Measurements from ENCODE around the gene POC1B.

POC1B gene

DNA sequence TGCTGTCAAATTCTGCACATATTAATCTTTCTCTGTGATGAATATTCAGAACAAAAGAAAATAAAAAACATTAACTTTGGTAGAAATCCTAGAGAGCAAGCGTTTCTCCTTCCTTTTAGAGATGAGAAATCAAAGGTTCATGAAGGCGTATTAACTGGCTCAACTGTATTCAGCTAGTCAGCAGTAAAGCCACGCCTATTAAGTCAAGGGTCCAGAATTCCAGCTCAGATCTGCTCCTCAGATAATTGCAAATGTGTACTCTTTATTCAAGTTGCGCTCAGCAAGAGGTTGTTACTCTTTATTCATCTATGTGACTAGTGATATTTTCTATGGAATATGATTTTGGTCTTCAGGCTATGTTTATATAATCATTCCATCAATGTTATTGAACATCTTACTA is 13.1 kb upstream of the POC1B start:
- no peak for DNase-seq (ENCODE audit: low read depth)

DNA sequence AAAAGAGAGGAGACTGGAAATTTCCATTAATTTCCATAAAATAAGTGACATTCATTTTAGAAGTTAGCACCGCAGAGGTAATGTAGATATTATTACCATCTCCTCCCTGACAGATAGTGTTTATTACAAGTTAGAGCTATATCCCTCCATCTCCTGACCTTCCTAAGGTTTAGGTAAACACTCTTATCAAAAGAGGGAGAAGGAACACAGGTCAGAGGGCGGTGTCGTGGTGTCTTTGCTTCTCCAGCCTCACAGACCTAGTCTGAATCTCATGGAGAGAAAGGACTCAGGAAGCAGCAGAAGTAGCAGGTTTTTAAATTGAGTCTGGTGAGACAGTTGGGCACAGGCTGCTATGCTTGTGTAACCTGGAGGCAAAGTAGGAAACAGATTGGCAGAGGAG is 11.5 kb upstream of the POC1B start:
- DNase-seq (ENCODE audit: low read depth) = no peak

DNA sequence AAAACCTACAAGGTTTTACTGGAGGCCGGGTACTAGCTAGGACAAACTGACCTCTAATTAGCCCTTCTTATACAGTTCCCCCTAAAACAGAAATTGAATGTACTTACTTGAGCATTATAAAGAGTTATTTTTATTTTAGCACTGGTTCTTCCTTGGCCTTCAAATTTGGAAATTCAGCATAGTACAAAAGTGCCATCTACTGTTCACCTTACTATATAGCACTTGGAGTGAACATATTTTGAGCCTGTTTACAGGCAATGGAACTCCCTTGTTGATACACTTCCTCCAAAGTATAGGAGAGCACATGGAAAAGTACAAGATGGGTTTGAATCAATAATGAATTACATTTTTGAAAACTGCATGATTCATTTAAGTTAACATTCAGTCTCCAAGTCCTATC is 3.9 kb upstream of the POC1B start:
- DNase-seq (ENCODE audit: low read depth) = peak; percentile 41

DNA sequence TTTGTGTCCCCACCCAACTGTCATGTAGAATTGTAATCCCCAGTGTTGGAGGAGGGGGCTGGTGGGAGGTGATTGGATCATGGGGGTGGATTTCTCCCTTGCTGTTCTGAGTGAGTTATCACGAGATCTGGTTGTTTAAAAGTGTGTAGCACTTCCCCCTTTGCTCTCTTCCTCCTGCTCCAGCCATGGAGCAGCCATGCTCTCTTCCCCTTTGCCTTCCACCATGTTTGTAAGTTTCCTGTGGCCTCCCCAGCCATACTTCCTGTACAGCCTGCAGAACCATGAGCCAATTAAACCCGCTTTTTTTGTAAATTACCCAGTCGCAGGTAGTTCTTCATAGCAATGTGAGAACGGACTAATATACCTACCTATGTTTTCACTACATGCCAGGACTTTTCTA is 2.6 kb upstream of the POC1B start:
- DNase-seq (ENCODE audit: low read depth) = no peak

DNA sequence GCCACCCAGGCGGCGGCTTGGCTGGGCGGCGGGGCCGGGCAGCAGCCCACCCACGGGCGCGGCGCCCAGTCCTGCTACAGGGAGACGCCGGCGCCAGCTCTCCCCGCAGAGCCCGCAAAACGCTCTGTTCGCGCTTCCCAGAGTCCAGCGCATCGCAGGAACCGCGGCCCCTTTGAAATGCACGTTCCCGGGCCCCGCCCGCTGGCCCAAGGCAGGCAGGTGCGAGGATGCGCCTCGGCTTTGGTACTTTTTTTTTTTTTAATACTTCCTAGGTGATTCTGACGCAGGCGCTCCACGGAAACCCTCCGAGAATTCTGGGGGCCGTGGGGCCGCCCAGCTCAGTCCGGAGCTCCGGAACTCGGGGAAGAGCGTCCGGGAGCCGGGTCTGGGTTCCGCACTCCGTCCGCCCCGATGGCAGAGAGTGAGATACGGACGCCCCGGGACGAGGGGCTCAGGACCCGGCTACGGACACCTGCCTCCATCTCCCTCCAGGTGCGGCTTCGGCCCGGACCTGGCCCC is 483 bp downstream of the POC1B start:
- DNase-seq (ENCODE audit: low read depth) = no peak

DNA sequence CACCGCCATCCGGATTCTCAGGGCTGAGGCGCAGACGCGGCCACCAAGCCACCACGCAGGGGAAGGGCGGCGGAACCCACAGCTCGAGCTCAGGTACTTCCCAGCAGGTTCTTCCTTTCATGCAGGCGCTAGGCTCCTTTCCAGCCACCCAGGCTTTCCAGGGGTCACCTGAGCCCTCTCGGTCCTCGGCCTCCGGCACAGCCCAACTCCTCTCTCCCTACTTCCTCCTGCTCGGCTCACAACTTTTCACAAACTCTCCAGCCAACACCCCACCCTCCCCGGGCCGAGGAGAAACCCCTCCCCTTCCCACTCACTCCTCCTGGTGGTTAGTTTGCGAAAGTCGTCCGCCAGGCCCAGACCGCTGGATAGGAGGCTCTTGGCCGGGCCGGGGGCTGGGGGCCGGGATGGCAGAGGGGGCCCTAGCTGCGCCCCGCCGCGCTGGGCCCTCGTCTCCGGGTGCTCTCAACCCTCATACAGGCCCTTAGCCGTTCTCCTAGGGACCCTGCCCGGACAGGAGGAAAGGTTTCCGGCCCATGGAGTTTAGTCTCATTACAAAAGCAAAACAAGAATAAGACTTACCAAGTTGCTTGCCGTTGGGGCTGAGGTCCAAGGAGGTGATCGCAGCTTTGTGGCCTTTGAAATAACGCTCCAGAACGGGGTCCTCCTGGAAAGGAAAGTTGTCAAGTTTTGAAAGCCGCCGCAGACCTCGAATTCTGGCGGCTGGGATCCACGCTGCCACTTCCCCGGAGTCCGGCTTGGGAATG is 1.1 kb downstream of the POC1B start, which contains the start of gene GALNT4:
Gene GALNT4, minus strand, starts transcription at position 256 of the 764 bp plus-strand sequence. Its CDS starts 247 bp downstream, at position 9.
- peak; percentile 85 for DNase-seq (ENCODE audit: low read depth)

DNA sequence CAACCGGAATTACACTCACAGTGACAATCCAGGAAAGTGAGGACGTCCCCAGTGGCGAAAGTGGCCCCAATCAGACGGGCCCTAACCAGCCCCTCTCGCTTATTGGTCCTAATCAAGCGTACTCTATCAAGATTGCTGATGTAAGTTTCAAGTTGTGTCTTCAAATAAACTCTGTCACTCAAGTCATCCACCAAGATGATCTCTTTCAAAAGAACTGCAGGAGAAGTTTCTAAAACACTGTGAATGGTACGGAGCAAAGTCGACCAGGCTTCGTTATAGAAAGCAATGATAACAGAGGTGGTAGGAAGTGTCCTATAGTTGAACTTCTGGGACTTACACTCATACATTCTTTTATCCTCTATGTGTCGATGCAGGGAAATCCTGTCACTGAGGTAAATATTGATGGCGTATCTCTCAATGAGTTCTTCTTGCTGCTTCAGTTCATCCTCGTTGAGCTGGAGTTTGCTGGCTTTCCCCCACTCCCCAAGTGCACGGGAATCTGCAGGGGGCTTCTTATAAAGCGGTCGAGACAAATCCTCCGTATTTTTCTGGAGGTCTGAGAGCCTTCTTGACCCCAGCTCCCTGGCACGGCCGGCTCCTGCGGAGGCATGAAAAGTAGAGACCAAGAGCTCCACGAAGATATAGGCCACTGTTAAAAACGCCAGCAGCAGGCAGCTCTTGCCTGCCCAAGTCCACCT is 1.9 kb downstream of the POC1B start:
- DNase-seq (ENCODE audit: low read depth) = no peak

DNA sequence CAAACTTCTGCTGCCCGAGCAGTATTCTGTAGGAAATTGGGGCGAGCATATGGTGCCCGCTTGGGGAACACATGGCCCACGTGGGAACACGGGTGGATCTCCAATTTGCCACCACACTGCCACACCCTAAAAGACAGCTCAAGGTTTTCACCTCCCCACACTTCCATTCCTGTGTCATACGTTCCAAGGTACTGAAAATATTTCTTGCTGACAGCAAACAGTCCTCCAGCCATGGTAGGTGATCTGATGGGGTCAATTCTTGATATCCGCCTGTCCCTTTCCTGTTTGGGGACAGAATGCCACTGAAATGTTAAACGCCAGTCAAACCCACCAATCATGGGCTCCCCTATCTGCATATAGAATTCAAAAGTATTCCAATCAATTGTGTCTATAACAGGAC is 2.5 kb downstream of the POC1B start:
- no peak for DNase-seq (ENCODE audit: low read depth)

DNA sequence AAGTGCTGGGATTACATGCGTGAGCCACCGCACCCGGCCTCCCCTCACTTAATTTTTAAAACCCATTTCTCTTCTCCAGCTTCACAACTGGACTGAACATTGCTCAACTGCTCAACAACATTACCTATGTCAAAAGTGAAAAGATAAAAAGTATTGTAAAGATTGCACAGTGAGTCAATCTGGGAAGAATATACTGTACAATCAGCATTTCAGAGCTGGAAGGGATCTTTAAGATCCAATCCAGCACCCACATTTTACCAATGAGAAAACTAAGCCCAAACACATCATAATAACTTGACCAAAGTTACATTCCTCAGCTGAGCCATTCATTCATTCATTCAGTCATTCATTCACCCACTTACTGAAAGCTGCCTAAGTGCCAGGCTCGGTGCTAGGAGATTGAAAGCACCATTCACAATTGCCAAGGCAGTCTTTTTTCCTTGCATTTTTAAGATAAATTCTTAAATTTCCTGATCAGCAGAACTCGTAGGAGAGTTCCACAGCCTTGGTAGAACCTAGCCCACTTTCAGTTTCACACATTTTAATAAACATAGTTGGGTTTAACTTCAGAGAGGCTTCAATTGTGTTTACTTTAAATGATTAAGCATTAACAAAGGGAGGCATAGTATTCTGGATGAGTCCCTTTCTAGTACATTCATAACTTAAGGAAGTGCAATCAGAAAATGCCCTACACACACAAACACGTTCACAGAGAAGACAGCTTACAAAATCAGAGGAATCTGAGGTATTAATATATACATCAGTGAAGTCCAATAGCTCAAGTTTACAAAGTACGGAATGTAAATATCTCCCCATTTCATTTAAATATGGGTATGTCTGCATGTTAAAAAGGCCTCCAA is 4.3 kb downstream of the POC1B start:
- DNase-seq (ENCODE audit: low read depth) = no peak

DNA sequence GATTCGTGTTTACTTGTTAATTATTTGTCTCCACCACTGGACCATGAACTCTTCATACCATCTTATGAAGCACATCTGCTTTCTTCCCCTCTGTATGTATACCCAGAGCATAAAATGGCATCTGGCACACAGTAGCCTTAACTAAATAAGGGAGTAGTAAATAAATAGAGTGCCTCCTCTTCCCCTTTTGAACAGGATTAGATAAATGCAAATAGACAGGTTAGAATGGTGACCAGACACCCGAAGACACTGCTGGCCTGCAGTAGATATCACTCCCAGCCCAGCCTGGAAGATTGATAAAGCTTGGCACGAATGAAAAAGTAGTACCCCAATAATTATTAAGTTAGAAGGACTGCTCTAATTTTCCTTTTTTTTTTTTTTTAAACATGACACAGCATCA is 8.1 kb downstream of the POC1B start:
- no peak for DNase-seq (ENCODE audit: low read depth)

DNA sequence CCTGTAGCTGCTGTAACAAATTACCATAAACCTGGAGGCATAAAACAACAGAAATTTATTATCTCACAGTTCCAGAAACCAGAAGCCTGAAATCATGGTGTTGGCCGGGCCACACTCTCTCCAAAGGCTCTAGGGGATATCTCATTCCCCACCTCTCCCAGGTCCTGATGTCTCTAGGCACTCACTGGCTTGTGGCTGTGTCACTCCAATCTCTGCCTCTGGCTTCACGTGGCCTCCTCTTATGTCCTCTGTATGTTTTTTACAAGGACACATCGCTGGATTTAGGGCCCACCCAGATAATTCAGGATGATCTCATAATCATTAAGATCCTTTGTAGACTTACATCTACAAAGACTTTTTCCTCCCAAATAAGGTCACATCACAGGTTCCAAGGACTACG is 9.2 kb downstream of the POC1B start:
- no peak for DNase-seq (ENCODE audit: low read depth)

DNA sequence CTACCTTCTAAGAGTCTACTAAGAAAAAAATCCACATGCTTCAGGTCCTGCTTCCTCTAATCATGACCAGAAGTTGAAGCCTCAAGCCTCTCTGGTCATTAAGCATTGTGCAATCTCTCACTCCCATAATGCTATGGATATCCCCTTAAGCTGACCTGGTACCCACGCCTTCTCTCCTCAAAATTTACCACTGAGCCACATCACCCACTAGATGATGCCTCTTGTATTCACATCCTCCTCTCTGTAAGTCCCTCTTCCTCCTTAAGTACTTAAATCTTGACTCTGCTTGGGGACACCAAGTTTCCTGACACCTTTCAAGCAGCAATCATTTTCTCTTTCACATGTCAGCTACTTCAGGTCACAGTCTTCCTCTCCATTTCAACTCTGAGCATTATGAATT is 11.1 kb downstream of the POC1B start:
- DNase-seq (ENCODE audit: low read depth) = no peak

DNA sequence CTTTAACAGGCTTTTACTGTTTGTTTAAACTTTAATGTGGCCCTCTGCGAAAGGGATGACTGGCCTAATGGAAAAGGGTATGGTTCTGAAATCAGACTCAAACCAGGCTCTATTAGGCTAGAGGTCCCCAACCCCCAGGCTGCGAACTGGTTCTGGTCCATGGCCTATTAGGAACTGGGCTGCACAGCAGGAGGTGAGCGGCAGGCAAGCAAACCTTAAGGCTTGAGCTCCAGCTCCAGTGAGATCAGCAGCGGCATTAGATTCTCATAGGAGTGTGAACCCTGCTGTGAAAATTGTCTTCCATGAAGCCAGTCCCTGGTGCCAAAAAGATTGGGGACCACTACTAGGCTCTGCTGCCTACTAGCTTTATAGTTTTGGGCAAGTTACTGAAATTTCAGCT is 12.3 kb downstream of the POC1B start:
- DNase-seq (ENCODE audit: low read depth) = no peak

DNA sequence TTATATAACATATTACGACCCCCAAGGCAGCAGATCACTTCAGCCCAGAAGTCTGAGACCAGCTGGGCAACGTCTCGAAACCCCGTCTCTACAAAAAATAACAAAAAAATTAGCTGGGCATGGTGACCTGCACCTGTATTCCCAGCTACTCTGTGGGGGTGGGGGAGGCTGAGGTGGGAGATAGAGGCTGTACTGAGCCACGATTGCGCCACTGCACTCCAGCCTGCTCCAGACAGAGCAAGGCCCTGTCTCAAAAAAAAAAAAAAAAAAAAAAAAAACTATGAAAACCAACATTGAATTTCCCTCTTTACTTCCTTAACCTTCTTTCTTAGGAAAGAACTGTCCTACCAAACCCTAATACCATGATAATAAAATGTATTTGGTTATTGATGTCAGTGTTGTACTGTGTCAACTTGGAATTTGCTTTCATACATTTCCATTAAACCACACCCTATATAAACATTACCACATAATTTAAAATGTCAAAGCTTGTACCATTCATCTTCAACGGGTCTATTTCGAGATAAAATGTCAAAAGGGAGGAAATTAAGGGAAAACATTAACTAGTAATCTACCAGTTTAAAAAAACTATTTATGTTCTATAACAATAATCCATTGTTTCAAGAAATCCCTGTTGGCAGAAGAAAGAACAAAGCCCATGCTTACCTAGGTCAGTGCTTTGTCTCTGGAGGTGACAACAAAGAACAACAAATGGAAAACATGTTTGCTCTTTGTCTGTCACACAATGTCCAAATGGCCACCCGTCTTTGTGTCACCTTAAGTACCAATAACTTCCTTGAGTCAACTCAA is 18.6 kb downstream of the POC1B start:
- DNase-seq (ENCODE audit: low read depth) = no peak

DNA sequence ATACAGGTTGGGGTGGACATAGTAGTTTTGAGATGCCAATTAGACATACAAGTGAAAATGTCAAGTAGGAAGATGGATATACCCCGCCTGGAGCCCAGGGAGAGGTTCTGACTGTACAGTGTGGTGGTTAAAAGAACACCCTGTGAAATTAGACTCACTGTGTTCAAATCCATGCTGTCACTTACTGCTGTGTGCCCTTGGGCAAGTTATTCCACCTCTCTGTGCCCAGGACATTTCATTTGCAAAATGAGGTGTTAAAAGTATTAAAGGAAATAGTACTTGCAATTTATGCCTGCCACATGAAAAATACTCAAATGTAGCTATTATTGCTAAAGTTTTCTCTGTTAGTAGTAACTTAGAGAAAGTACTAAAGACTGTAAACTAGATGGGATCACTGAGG is 19.8 kb downstream of the POC1B start:
- no peak for DNase-seq (ENCODE audit: low read depth)

DNA sequence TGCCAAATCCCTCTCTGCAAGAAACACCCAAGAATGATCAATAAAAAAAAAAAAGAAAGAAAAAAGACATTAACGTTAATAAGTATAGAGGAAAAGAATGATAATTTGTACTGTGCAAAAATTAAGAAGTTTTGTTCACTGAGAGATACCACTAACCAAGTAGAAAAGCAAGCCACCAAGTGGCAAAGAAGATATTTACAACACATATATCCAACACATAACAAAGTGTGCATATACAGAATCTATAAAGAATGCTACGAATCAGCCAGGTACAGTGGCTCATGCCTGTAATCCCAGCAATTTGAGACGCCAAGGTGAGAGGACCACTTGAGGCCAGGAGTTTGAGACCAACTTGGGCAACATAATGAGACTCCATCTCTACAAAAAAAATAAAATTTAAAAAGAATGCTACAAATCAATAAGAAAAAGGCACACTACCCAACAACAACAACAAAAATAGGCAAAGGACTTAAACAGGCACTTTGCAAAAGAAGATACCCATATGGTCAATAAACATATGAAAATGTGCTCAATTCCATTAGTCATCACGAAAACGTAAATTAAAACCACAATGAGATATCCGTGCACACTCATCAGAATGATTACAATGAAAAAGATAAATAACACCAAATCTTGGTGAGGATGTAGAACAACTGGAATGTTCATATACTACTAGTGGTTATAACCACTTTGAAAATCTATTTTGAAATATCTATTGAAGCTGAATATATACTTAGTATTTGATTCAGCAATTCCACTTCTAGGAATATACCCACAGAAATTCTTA is 21.1 kb downstream of the POC1B start:
- no peak for DNase-seq (ENCODE audit: low read depth)

DNA sequence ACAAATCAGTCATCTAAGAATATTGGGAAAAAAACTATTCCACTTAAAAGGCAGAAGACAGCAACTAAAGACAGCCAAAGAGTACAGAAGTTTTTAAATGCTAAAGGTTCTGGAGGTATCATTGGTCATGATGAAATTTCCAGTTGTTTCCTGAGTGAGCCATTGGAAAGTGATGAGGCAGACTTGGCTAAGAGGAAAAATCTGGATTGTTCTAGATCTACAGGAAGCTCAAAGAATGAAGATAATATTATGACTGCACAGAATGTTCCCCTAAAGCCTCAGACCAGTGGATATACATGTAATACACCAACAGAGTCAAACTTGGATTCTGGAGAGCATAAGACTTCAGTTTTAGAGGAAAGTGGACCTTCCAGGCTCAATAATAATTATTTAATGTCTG is 24.1 kb downstream of the POC1B start:
- DNase-seq (ENCODE audit: low read depth) = no peak

DNA sequence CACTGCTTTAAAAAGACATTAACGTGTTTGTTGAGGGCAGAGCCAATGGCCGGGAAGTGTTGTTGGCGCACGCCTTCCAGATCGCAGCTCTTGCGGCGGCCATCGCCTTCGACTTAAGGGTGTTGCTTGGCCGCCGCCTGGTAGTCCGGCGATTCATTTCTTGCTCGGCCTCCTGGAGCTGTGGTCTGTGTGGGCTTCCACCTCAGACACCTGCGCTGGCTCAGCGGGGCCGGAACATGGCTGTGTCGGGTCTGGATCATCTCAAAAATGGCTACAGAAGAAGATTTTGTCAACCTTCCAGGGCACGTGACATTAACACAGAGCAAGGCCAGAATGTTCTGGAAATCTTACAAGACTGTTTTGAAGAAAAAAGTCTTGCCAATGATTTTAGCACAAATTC is 26.0 kb downstream of the POC1B start:
- DNase-seq (ENCODE audit: low read depth) = no peak

DNA sequence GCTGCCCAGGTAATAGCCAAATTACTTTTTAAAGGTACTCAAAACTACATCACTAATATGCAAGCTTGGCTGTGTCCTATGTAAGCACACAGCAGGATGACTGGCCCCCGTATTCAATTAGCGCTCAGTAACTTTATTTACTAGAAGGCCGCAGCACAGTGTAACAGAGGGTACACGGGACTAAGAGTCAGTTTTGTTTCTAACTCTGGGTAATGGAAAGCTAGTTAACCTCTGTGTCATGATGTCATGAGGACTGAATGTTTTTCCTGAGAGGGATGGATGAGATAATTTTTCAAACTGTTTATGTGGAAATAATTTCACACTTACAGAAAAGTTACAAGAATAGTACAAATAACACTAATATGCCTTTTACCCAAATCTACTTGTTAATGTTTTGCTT is 28.4 kb downstream of the POC1B start:
- no peak for DNase-seq (ENCODE audit: low read depth)

DNA sequence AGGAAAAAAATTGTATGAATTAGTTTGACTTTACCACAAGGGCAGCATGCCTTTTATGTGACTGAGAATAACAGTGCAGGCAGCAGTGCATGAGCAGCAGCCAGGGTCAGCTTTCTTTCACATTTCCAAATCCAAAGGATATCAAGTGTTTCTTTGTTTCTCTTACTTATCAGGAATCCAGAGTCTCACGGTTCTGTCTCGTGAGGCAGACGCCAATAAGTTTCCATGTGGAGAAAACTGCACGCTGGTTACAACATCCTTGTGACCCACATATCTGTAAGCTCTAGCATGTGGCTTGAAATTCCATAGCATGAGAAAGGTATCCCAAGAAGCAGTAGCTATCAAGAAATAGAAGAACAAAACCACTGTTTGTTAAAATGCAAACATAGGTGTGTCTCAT is 28.8 kb downstream of the POC1B start:
- no peak for DNase-seq (ENCODE audit: low read depth)

Data from stromal cell of bone marrow (primary cell).